ENCODE measurements around the gene KIF24. TPM values are rescaled to one million over a fixed set of nuclear protein-coding genes. Genes with fewer than 3 reads are reported as not detected.
"Not testable (repeated sequence)": the region's sequence is repeated elsewhere in the genome, so short reads cannot be mapped to it uniquely, and the experiment has no call there.

KIF24 gene
- polyA plus RNA-seq, 1 donor from 2014 or later, result not detected

DNA sequence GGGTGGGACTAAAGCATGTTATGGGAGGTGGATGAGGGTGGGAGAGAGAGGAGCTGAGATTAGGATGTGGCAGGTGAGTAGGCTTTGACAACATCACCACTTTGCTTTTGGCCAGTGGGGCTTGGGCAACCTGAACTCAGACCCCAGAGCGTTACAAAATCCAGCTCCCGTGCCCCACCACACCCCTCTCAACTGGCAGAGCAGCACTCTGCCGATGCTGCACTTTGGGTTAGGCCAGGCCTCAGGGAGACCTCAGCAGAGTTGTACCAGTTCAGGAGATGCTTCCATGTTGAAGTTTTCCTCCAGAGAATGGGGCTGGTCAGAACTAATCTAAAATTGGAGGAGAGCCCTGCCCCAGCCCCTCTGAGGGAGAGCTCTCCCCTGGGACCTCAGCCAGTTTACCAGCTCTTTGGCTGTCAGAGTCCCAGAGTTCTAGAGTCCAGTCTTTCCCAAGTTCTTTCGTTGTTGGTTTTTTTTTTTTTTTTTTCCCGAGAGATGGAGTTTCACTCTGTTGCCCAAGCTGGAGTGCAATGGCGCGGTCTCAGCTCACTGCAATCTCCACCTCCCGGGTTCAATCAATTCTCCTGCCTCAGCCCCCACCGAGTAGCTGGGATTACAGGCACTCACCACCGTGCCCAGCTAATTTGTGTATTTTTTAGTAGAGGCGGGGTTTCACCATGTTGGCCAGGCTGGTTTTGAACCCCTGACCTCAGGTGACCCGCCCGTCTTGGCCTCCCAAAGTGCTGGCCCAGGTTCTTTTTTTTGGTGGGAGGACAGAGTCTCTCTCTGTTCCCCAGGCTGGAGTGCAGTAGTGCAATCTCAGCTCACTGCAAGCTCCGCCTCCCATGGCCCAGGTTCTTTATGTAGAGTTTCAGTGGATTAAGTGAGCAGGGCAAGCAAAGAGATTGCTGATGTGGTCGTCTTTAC lies 18.1 kb upstream of the KIF24 start:
- Mint-ChIP-seq H3K9me3 (no peaks in the 10 kb centered on the region), H3K4me1 (no peaks in the 10 kb centered on the region), H3K27ac (no peak overlapping the region), H3K36me3 (peaks cover 11% of the 10 kb centered on the region), H3K27me3 (no peaks in the 10 kb centered on the region), H3K4me3 (no peak overlapping the region)

DNA sequence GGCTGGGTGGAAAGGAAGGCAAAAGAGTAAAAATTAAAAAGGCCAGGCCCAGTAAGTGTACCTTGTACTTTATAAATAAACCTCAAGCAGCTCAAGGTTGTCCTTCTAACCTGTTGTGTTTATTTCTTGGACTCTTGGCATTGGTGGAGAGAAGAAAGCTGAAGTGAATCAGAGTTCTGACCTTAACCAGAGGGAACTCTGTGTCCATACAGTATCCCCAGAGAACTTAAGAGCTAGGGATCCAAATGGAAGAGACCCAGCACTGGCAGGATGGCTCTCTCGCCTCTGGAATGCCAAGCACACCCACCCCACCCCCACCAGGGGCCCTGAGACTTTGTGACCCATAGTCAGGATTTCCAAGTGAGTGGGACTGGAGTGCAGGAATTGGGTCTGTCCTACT lies 14.5 kb upstream of the KIF24 start:
- no peak overlapping the region for H3K27ac Mint-ChIP-seq
- peaks cover 7% of the 10 kb centered on the region for H3K36me3 Mint-ChIP-seq
- H3K4me3 Mint-ChIP-seq, result no peak overlapping the region
- no peaks in the 10 kb centered on the region for H3K27me3 Mint-ChIP-seq
- peaks cover 0 to 1% (median 0%) of the 10 kb centered on the region in 3 donors for H3K4me1 Mint-ChIP-seq
- H3K9me3 Mint-ChIP-seq, result no peaks in the 10 kb centered on the region

DNA sequence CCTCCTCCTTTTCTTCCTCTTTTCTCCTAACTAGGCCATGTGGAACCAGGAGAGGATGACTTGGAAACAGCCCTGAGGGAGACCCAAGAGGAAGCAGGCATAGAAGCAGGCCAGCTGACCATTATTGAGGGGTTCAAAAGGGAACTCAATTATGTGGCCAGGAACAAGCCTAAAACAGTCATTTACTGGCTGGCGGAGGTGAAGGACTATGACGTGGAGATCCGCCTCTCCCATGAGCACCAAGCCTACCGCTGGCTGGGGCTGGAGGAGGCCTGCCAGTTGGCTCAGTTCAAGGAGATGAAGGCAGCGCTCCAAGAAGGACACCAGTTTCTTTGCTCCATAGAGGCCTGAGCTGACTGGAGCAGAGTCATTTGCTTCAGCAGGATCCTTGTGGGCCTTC lies 14.0 kb upstream of the KIF24 start:
- peaks cover 0 to 1% (median 0%) of the 10 kb centered on the region in 3 donors for H3K4me1 Mint-ChIP-seq
- H3K9me3 Mint-ChIP-seq, result no peaks in the 10 kb centered on the region
- H3K27ac Mint-ChIP-seq, result no peak overlapping the region
- no peak overlapping the region for H3K4me3 Mint-ChIP-seq
- H3K36me3 Mint-ChIP-seq, result peaks cover 7% of the 10 kb centered on the region
- no peaks in the 10 kb centered on the region for H3K27me3 Mint-ChIP-seq

DNA sequence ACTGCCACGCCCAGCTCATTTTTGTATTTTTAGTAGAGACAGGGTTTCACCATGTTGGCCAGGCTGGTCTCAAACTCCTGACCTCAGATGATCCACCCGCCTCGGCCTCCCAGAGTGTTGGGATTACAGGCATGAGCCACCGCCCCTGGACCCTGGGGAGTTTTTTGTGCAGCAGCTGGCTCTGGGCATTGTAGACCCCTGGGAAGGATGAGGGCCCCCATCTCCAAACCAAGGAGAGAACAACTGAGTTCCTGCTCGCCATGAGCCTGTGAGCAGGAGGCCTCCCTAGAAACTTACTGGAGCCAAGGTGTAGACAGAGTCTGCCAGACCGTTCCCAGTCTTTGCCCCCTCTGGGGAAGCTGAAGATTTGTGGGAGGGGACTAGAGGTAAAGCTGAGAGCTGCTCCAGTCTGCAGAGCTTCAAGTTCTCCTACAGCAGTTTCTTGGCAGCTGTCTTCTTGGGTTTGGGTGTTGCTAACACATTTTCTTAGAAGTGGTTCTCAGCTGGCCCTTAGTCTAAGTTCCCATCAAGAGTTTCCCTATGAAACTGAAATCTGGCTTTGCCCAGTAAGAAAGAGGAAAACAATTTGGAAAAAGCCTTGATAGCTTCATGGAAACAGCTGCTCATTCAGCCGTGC lies 12.7 kb upstream of the KIF24 start:
- Mint-ChIP-seq H3K36me3 (peaks cover 3% of the 10 kb centered on the region), H3K9me3 (no peaks in the 10 kb centered on the region), H3K27ac (no peak overlapping the region), H3K4me1 (peaks cover 0 to 1% (median 0%) of the 10 kb centered on the region in 3 donors), H3K4me3 (no peak overlapping the region), H3K27me3 (no peaks in the 10 kb centered on the region)

DNA sequence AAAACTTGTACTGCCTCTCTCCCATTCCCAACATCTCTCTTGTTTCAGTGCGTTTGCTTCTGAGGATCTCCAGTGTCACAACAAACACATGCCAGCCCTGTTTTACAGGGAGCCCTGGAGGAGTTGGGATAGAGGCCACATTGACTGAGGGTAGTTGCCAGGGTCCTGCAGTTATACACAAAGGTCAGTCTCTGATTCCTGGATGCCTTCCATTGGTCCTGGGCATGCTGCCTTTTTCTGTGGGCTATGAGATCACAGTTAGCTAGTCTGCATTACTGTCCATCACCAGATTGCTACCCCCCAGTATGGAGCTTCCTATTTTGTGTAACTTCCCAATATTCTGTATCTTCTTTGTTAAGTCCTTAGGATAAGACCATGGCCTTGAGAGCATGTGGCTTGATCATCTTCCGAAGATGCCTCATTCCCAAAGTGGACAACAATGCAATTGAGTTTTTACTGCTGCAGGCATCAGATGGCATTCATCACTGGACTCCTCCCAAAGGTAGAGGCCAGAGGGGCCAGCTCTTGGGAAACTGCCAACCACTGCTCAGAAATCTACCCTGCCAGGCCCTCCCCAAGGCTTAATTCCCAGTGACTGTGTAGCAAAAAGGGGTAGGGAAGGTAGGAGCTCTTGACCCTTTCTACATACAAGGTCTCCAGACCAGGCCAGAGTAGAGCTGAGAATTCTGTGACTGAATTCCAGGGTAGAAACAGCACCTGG lies 9.8 kb upstream of the KIF24 start:
- Mint-ChIP-seq H3K4me3 (no peak overlapping the region), H3K27me3 (no peaks in the 10 kb centered on the region), H3K27ac (no peak overlapping the region), H3K36me3 (peaks cover 5% of the 10 kb centered on the region), H3K9me3 (no peaks in the 10 kb centered on the region), H3K4me1 (peaks cover 0 to 1% (median 0%) of the 10 kb centered on the region in 3 donors)

DNA sequence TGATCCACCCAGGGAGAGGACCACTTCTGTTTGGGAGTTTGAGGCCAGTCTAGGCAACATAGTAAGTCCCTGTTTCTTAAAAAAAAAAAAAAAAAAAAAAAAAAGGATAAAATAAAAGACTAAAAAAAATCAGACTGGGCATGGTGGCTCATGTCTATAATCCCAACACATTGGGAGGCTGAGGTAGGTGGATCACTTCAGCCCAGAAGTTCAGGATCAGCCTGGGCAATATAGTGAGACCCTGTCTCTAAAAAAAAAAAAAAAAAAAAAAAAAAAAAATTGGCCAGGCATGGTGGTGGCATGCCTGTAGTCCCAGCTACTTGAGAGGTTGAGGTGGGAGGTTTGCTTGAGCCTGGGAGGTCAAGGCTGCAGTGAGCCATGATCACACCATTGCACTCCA lies 9.0 kb upstream of the KIF24 start:
- not testable (repeated sequence) for H3K4me1 Mint-ChIP-seq, H3K36me3 Mint-ChIP-seq, H3K27ac Mint-ChIP-seq, H3K4me3 Mint-ChIP-seq, H3K27me3 Mint-ChIP-seq, H3K9me3 Mint-ChIP-seq

DNA sequence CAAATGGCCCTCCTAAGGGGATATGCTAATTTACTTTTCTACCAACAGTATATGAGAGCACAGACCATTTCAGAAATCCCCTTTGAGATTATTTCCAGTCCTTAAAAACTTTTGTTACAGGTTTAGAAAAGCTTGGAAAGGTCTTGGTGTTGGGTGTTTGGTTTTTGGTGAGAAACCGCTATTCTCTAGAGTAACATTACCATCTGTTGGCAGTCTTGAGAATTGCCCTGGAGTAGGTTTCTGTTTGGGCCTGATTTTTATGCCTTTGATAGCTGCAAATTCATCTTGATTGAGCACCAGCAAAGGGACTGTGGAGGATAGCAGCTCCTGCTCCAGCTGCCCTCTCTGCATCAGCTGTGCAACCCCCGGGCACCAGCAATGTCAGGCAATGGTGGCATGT lies 8.3 kb upstream of the KIF24 start:
- Mint-ChIP-seq H3K27me3 (no peaks in the 10 kb centered on the region), H3K4me3 (peak overlapping the region in 1 of 4 donors; percentile 22), H3K36me3 (peaks cover 1% of the 10 kb centered on the region), H3K4me1 (peaks cover 1% of the 10 kb centered on the region in 3 donors), H3K27ac (no peak overlapping the region), H3K9me3 (no peaks in the 10 kb centered on the region)

DNA sequence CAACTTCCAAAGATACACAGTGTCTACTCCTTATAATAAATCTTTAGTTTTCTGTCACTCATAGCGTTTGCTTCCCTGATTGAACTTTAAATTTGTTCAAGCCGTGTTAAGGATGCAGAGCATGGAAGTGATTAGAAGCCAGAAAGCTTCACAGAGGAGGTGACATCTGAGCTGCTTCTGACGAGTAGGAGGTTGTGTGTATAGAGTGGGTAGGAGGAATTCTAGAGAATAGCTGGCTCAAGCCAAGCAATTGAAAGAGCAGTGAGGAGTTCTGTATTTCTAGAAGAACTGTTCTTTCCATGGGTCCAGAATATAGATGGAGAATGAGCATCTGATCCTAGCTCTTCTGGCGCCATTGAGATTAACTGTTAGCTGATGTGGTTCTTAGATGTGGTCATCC lies 6.3 kb upstream of the KIF24 start:
- Mint-ChIP-seq H3K4me1 (peaks cover 11 to 16% (median 13%) of the 10 kb centered on the region in 3 donors), H3K27me3 (no peaks in the 10 kb centered on the region), H3K9me3 (no peaks in the 10 kb centered on the region), H3K27ac (peak overlapping the region in 1 of 3 donors; percentile 6), H3K36me3 (peaks cover 1% of the 10 kb centered on the region), H3K4me3 (no peak overlapping the region)

DNA sequence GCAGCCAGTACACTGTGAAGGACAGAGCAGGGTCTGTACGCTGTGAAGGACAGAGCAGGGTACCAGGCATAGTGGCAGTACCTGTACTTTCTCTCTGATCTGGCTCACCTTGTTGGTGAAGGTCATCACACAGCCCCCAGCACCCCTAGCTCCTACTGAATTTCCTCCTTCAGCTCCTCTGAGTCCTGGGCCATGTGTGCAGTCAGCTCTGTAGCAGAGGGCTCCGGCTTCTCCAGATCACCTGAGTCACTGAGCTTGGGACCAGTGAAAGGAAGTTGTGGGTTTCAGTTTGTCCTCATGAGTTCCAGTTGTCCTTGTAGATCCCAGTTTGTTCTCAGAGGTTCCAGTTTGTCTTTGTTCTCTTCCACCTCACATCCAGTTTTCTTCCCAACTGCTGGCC lies 5.8 kb upstream of the KIF24 start:
- no peaks in the 10 kb centered on the region for H3K9me3 Mint-ChIP-seq
- H3K4me3 Mint-ChIP-seq, result peak overlapping the region in 1 of 4 donors; percentile 58
- H3K27me3 Mint-ChIP-seq, result no peaks in the 10 kb centered on the region
- H3K4me1 Mint-ChIP-seq, result peaks cover 12 to 20% (median 13%) of the 10 kb centered on the region in 3 donors
- H3K36me3 Mint-ChIP-seq, result peaks cover 1% of the 10 kb centered on the region
- peak overlapping the region in 1 of 3 donors; percentile 6 for H3K27ac Mint-ChIP-seq

DNA sequence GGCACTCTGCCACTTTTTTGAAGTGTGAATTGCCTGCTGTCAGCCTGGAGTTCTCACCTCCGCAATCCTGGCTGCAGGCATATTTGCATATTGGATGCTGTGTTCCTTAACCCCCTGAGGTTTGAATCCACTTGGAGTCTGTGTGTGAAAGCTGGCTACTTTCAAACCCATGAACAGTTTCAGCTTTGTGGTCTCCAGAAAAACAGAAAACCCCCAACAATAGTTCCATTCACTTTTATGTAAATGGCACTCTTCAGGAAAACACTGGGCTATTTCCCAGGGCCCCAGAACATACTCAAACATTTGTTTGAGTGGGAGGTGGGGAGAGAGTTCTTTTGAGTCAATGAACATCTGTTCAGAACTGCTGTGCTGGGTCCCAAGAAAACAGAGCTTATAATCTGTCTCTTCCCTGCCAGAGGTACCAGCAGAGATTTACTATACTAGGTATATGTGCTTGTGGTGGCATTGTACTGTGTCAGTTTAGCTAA lies 5.3 kb upstream of the KIF24 start:
- no peaks in the 10 kb centered on the region for H3K9me3 Mint-ChIP-seq
- peak overlapping the region in 1 of 4 donors; percentile 58 for H3K4me3 Mint-ChIP-seq
- peaks cover 3% of the 10 kb centered on the region for H3K36me3 Mint-ChIP-seq
- H3K27me3 Mint-ChIP-seq, result no peaks in the 10 kb centered on the region
- no peak overlapping the region for H3K27ac Mint-ChIP-seq
- H3K4me1 Mint-ChIP-seq, result peaks cover 13 to 20% (median 13%) of the 10 kb centered on the region in 3 donors

DNA sequence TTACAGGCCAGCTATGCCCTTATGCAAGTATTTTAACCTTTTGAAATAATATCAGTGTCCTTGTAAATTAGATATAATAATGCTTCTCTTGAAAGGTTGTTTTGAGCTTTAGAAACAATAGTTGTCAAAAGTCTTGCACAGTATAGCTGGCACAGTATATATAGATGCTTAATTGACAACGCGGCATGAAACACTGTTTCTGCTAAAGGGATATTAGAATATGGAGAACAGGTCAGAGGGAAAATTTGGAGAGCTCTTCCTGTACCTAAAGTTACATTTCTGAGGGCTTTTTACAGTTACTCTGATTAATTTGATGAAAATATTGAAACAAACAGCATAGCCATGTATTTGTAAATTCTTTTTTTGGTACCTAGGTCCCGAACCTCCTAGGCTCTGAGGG lies 4.8 kb upstream of the KIF24 start:
- Mint-ChIP-seq H3K9me3 (no peaks in the 10 kb centered on the region), H3K27ac (no peak overlapping the region)

DNA sequence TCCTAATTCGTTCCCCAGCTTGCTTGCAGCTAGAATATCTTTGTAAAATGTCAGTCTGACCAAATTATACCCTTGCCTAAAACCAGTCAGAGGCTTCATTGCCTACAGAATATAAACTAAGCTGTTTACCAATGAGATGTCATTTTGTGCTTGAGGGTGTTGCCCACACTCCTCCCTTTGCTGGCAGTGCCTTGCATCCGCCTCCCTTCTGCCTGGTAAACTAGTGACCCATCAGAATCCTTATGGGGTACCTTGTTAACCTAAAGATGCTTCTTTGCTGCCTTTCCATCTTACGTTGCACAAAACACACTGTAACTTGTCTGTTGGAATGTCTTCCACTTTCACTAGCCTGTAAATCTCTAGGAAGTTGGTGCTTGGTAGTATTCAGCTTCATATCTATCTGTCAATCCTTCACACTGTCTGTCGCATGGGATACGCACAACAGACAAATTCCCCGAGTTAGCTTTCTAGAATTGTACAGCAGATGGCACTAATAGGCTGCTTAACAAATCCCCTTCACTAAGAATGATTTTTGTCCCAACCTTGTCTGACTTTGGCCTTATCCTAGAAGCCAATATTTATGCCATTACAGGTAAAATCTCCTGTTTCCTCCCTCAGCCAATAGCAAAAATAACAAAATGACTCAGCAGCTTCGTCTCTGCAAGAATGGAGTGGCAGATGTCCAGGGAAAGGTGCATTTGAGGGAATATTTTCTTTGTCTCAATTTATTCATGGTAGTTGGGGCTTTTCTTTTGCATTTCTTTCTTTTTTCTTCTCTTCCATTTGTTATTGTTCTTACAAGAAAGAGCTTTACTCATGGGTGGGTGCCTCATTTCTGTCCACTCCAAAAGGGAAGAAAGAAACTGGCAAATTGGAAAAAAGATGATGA lies 3.3 kb upstream of the KIF24 start:
- peak overlapping the region in 1 of 4 donors; percentile 56 for H3K4me3 Mint-ChIP-seq
- H3K27me3 Mint-ChIP-seq, result no peaks in the 10 kb centered on the region
- H3K4me1 Mint-ChIP-seq, result peaks cover 13 to 24% (median 13%) of the 10 kb centered on the region in 3 donors
- peak overlapping the region in 1 of 3 donors; percentile 32 for H3K27ac Mint-ChIP-seq
- H3K9me3 Mint-ChIP-seq, result no peaks in the 10 kb centered on the region
- H3K36me3 Mint-ChIP-seq, result peaks cover 3% of the 10 kb centered on the region

More for the DNA sequence above, 4.8 kb upstream of the KIF24 start:
- Mint-ChIP-seq H3K36me3 (peaks cover 3% of the 10 kb centered on the region), H3K4me1 (peaks cover 13 to 20% (median 13%) of the 10 kb centered on the region in 3 donors), H3K27me3 (no peaks in the 10 kb centered on the region), H3K4me3 (no peak overlapping the region)

DNA sequence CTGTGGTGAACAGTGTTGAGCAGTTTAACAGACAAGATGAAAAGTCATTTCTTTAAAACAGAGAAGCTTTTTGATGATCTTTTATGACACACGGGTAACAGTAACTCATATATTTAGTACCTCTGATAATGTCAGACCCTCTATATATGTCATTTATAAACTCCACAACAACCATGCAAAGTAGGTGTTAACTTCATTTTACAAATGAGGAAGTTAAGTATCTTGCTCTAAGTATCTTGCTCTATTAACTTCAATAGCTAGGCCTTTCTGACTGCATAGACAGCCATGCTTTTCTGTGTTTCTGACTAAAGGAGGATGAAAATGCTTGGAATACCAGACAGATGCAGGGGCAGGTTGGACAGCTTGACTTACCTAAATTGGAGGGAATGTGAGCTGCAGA lies 2.1 kb upstream of the KIF24 start:
- H3K27me3 Mint-ChIP-seq, result no peaks in the 10 kb centered on the region
- H3K27ac Mint-ChIP-seq, result peak overlapping the region in 2 of 3 donors; percentile 68 to 74
- H3K9me3 Mint-ChIP-seq, result no peaks in the 10 kb centered on the region
- H3K36me3 Mint-ChIP-seq, result peaks cover 1% of the 10 kb centered on the region
- H3K4me3 Mint-ChIP-seq, result peak overlapping the region; percentile 39 to 89 (median 70)
- peaks cover 13 to 24% (median 13%) of the 10 kb centered on the region in 3 donors for H3K4me1 Mint-ChIP-seq

DNA sequence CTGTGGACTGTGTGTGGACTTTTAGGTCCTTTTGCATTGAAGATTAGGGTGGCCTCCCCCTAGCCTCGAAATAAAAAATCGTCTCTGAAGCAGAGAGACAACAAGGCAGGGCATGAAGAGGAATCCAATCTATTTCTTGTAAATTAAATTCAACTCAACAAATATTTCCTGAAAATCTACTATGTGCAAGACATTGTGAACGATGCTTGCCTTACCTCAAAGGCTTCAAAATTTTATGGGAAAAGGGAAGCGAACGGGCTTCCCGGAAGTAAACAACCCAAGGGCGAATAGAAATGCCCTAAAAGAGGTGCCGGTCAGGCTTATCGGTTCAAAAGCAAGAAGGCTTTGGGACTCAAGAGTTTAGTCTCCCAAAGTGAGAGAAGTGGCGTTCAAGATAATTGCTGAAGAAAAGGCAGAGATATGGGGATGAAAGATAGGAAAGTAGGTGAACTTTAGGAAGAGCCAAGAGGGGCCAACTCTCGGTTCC lies 525 bp downstream of the KIF24 start:
- Mint-ChIP-seq H3K36me3 (peaks cover 1% of the 10 kb centered on the region), H3K27me3 (no peaks in the 10 kb centered on the region), H3K4me1 (peaks cover 13 to 24% (median 13%) of the 10 kb centered on the region in 3 donors), H3K9me3 (no peaks in the 10 kb centered on the region), H3K4me3 (peak overlapping the region; percentile 83 to 98 (median 92)), H3K27ac (peak overlapping the region; percentile 81 to 98 (median 98))
